ENCODE results near the gene EIF4A2.

- TF ChIP-seq CTCF (optimal IDR thresholded peaks at IDR 0.05 in 1 of 3, IDR thresholded peaks at IDR 0.05 in 1 of 3, conservative IDR thresholded peaks at IDR 0.05 in 1 of 3; ENCODE audit: extremely low read depth in 1 of 3, insufficient read depth in 2 of 3, low read length in 3 of 3), result no peak
- TF ChIP-seq EZH2 (IDR thresholded peaks at IDR 0.05; ENCODE audit: low read length), result no peak
Observed at GRCh38 chr3:186787642-186788481, 4.5 kb downstream of the EIF4A2 start.
